GM23248 (cell line): Measurements from ENCODE around the gene STIM1.

Experiments used
- EZH2 ChIP-seq: fragments of 200-600 bp; sonication (generic); IDR thresholded peaks from 2 replicates; pipeline ENCODE4 v1.6.1; 2018; ENCODE audit warnings: antibody characterized with exemption, mild to moderate bottlenecking; ENCODE audit not compliant: insufficient read depth, poor library complexity, severe bottlenecking
- EZH2phosphoT487 ChIP-seq: fragments of 200-600 bp; sonication (generic); IDR thresholded peaks from 2 replicates; pipeline ENCODE4 v1.6.1; 2018; ENCODE audit warnings: antibody characterized with exemption, moderate library complexity, mild to moderate bottlenecking, low read depth; ENCODE audit not compliant: insufficient read depth

- TF ChIP-seq EZH2 (no peak), EZH2phosphoT487 (no peak)
These were observed 27.9 kb upstream of the STIM1 start for GRCh38 chr11:3827434-3828186.
